ENCODE results near the gene ETV7.

The ETV7 gene

GRCh38 chr6:36324715-36325114, 62.8 kb downstream of the ETV7 start:
- DNase-seq (ENCODE audit: low read depth), result no peak
- no peak for TF ChIP-seq CTCF (IDR thresholded peaks at IDR 0.05; ENCODE audit: control insufficient read depth, extremely low read depth, insufficient read depth)
- H3K4me3 ChIP-seq (ENCODE audit: low read depth, low read length), result no peak overlapping the region

GRCh38 chr6:36324191-36324590, 63.3 kb downstream of the ETV7 start:
- H3K4me3 ChIP-seq (ENCODE audit: low read depth, low read length), result no peak overlapping the region
- no peak for DNase-seq (ENCODE audit: low read depth)
- TF ChIP-seq CTCF (IDR thresholded peaks at IDR 0.05; ENCODE audit: control insufficient read depth, extremely low read depth, insufficient read depth), result no peak

- no peak for DNase-seq (ENCODE audit: low read depth)
- H3K4me3 ChIP-seq (ENCODE audit: low read depth, low read length), result no peak overlapping the region
- no peak for TF ChIP-seq CTCF (IDR thresholded peaks at IDR 0.05; ENCODE audit: control insufficient read depth, extremely low read depth, insufficient read depth)
Observed at GRCh38 chr6:36323062-36323461, 64.4 kb downstream of the ETV7 start.

- DNase-seq (ENCODE audit: low read depth), result no peak
- no peak overlapping the region for H3K4me3 ChIP-seq (ENCODE audit: low read depth, low read length)
- TF ChIP-seq CTCF (IDR thresholded peaks at IDR 0.05; ENCODE audit: control insufficient read depth, extremely low read depth, insufficient read depth), result no peak
Observed at GRCh38 chr6:36322591-36322990, 64.9 kb downstream of the ETV7 start.

- no peak overlapping the region for H3K4me3 ChIP-seq (ENCODE audit: low read depth, low read length)
- no peak for TF ChIP-seq CTCF (IDR thresholded peaks at IDR 0.05; ENCODE audit: control insufficient read depth, extremely low read depth, insufficient read depth)
- no peak for DNase-seq (ENCODE audit: low read depth)
Observed at GRCh38 chr6:36320475-36320874, 67.0 kb downstream of the ETV7 start.

GRCh38 chr6:36319821-36320220, 67.6 kb downstream of the ETV7 start:
- no peak overlapping the region for H3K4me3 ChIP-seq (ENCODE audit: low read depth, low read length)
- DNase-seq (ENCODE audit: low read depth), result no peak
- no peak for TF ChIP-seq CTCF (IDR thresholded peaks at IDR 0.05; ENCODE audit: control insufficient read depth, extremely low read depth, insufficient read depth)

GRCh38 chr6:36319436-36319762, 68.1 kb downstream of the ETV7 start:
- DNase-seq (ENCODE audit: low read depth), result peak; percentile 86
- no peak overlapping the region for H3K4me3 ChIP-seq (ENCODE audit: low read depth, low read length)
- TF ChIP-seq CTCF (IDR thresholded peaks at IDR 0.05; ENCODE audit: control insufficient read depth, extremely low read depth, insufficient read depth), result 0 out of 2 replicates have a peak, but pooled peaks have one; percentile 18

Data from LNCaP clone FGC (cell line).